Stimulated activated CD4-positive, alpha-beta T cell treated with anti-CD3 and anti-CD28 coated beads, Interleukin-1b, Interleukin-23, amount 100 ng/mL, for 1 hour (primary cell): ENCODE measurements around the gene ERICH4.

Experiments
- DNase-seq, 2 donors: peaks; one replicate each; pipeline ENCODE4 v3.0.0-alpha.2; 2020; ENCODE audit warnings: low read depth in 2 of 2

Gene ERICH4

DNA sequence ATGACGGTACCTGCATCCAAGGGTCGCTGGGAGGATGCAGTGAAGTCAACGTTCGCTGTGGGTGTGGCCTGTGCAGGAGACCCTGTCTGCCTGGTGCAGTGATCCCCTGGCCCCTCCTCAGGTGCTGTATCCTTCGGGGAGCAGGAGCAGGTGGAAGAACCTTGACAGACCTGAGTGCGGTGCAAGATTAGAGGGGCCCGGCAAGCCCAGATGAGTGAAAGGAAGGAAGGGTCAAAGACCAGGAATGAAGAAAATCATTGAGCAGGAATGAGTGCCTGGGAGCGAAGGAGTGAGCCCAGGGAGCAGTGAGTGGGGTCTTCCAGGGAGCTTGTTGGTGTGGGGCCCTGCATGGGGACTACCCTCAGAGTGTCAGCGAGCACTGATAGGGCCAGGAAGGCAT, 28.5 kb upstream of the ERICH4 start:
- no peak for DNase-seq

DNA sequence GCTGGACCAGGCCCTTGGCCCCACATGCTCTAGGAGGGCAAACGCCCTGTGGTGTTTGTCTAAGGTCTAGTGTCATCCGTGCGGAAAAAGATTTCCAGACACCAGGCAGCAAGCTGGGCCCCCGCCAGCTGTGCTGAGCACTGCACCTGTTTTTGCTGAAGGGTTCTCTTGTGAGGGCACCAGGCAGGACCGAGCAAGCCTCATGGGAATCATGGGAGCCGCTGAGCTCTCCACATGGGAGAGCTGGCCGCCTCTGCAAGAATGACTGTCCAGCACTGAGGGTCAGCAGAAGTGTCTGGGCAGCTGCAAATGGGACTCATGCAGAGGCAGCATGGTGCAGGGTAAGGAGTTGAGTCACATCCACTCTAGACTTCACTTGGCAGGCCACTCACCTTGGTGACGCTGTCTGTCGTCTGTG, 27.8 kb upstream of the ERICH4 start:
- DNase-seq, result no peak

DNA sequence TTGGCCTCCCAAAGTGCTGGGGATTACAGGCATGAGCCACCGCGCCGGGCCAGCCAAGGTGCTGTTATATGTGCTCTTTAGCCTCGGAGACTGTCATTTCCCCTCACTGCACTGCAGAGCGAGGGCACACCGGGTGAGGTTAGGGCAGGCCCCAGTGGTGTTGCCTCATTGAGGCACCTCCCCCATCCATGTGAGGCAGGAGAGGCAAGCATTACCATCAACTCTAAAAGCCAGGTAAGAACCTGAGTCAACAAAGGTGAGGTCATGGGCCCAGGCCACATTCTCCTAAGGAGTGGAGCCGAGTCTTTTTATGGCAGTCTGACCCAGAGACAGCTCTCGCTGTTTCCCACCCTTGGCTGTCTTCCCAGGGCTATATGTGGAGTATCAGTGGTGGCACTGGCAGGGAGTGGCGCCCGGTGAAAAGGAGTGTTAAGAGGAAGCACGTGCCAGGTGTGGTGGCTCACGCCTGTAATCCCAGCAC, 26.7 kb upstream of the ERICH4 start:
- DNase-seq, result no peak

DNA sequence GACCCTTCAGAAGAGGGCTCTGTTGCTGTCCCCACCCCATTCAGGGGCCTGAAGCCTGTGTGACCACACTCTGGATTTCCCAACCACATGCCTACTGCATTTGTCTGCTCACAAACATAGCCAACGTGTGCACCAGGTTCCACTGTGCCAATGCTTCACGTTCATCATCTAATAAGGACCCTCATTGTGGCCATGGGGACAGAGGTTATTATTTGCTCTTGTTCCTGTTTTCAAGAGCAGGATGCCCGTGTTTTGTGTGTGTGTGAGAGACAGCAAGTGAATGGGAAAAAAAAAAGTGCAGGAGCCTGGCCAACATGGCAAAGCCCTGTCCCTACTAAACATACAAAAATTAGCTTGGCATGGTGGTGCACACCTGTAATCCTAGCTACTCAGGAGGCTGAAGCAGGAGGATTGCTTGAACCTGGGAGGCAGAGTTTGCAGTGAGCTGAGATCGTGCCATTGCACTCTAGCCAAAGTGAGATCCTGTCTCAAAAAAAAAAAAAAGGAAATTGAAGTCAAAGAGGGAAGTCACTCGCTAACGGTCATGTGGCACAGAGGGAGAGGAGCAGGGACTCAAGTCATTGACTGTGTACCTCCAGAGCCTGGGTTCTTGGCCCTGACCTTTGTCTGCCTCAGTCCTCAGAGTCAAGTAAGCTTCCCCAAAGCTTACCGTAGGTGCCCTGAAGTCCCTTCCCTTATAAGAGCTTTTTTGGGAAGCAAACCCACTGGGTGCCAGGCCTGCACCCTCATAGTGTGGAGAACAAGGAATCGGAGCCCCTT, 22.7 kb upstream of the ERICH4 start:
- no peak for DNase-seq

DNA sequence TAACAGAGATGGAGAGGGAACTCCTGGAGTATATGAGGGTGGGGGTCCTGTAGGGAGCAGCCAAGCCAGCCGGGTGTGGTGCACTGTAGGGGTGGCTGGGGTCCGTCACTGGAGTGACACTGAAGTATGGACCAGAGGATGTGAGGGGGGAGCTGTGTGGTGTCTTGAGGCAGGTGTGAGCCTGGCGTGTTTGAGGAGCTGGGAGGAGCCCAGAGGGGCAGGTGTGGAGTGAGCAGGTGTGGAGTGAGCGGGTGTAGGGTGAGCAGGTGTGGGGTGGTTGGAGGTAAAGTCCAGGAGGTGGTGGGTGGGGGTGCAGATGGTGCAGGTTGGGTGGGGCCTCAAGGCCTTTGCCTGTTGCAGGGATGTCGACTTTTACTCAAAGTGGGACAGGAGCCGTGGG, 21.6 kb upstream of the ERICH4 start:
- no peak for DNase-seq

DNA sequence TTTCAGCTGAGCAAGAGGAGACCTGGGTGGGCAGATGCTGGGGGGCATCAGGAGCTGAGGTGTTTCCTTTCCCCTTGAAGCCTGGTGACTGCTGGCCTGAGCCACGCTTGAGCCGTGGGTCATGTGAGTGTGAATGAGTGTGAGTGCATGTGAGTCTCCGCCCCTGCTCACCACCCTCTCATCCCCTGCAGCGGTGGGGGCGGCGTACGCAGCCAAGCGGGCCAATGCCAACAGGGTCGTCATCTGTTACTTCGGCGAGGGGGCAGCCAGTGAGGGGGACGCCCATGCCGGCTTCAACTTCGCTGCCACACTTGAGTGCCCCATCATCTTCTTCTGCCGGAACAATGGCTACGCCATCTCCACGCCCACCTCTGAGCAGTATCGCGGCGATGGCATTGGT, 21.0 kb upstream of the ERICH4 start:
- no peak for DNase-seq

DNA sequence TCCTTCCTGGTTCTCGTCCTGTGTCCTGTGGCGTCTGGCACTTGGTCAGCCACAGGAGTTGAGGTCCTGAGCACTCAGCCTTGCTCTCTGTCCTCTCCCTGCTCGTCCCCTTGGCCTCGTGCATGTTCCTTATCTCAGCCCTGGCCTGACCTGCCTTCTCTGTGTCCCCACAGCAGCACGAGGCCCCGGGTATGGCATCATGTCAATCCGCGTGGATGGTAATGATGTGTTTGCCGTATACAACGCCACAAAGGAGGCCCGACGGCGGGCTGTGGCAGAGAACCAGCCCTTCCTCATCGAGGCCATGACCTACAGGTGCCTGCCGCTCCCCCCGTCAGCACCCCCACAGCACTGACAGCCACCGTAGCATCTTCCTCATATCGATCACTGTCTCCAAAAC, 20.5 kb upstream of the ERICH4 start:
- DNase-seq, result no peak

DNA sequence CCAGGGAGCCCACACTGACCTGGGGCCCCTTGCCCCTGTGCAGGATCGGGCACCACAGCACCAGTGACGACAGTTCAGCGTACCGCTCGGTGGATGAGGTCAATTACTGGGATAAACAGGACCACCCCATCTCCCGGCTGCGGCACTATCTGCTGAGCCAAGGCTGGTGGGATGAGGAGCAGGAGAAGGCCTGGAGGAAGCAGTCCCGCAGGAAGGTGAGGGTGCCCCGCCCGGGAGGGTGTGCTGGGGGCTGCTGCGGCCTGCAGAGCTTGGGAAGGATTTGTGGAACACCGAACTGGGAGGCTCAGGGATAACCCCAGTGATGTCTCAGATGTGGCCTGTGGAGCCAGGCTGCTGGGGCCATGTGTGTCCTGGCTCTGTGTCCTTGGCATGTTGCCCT, 20.0 kb upstream of the ERICH4 start:
- DNase-seq, result no peak

DNA sequence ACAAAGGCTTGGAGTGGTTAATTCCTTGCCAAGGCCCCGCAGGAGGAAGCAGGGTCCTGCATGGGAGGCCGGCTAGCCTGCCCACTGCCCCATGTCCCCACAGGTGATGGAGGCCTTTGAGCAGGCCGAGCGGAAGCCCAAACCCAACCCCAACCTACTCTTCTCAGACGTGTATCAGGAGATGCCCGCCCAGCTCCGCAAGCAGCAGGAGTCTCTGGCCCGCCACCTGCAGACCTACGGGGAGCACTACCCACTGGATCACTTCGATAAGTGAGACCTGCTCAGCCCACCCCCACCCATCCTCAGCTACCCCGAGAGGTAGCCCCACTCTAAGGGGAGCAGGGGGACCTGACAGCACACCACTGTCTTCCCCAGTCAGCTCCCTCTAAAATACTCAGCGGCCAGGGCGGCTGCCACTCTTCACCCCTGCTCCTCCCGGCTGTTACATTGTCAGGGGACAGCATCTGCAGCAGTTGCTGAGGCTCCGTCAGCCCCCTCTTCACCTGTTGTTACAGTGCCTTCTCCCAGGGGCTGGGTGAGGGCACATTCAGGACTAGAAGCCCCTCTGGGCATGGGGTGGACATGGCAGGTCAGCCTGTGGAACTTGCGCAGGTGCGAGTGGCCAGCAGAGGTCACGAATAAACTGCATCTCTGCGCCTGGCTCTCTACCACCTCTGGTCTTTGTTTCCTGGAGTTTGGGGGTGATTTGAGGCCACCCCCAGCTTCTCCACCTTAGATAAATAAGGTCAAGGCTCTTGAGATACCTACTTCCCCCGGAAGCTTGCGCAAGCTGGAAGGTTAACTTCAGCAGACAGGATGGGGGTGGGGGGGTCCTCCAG, 18.4 kb upstream of the ERICH4 start:
- no peak for DNase-seq

DNA sequence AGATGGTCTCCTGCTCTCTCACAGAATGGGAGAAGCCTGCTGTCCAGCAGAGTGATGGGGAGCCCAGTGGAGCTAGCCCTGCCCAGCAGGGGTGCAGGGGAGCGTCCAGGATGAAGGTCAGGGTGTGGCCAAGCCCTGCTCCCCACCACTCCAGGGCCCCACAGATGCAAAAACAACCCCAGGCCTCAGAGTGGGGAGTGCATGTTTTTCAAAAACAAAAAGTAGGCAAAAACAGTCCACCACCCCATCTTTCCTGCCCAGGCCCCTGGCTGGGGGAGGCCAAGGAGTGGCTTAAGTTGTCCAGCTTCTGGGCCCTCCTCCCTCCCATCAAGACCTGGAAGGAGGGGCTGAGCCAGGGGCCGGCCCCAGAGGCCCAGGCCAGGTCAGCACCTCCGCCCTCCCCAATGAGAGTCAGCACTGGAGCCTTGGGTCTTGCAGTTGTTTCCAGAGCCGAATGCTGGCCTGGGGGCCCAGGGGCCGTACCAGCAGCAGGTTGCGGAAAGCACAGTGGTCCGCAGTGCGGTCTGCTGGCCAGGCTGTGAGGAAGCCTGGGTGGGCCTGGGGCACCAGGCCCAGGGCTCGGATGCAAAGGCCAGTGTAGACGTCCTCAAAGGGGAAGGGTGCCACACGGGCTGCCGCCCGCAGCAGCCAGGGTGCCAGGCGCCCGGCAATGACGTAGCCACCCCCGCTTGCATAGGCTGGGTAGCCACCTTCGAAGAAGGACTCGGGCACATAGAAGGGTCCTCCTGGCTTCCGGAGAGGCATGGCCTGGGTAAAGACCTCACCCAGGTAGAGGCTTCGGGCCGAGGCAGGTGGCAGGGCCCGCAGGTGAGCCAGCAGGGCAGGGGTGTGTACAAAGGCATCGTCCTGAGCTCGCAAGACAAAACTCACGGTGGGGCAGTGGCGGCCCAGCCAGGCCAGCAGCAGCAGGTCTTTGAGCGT, 17.5 kb upstream of the ERICH4 start:
- DNase-seq, result no peak

DNA sequence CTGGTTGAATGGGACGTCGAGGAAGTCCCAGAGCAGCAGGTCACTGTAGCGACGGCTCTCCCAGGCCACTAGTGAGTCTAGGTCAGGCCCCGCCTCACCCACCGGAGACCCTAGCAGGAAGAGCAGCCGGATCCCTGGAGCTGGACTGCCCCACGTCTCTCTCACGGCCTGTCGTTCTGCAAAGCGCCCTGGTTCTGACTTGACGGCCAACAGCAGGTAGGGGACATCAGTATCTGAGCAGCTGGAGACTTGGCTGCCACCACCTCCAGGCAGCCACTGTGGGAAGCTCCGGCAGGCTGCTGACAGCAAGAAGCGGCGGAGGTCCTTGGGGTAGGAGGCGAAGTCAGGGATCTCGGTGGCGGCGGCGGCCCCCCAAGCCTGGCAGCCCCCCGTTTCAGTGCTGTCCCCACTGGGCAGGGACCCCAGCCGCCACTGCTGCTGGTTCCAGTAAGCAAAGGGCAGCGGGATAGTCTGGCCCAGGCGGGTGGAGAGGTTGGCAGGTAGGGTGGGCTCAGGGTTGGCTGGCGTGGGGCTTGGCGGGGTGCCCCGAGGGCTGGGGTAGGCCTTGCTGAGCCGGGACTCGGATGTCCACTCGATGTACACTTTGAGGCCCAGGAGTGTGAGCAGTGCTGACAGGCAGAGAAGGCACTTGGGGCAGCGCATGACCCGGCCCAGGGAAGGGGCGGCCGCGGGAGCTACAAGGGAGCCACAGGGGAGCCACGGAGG, 16.7 kb upstream of the ERICH4 start:
- DNase-seq, result no peak

DNA sequence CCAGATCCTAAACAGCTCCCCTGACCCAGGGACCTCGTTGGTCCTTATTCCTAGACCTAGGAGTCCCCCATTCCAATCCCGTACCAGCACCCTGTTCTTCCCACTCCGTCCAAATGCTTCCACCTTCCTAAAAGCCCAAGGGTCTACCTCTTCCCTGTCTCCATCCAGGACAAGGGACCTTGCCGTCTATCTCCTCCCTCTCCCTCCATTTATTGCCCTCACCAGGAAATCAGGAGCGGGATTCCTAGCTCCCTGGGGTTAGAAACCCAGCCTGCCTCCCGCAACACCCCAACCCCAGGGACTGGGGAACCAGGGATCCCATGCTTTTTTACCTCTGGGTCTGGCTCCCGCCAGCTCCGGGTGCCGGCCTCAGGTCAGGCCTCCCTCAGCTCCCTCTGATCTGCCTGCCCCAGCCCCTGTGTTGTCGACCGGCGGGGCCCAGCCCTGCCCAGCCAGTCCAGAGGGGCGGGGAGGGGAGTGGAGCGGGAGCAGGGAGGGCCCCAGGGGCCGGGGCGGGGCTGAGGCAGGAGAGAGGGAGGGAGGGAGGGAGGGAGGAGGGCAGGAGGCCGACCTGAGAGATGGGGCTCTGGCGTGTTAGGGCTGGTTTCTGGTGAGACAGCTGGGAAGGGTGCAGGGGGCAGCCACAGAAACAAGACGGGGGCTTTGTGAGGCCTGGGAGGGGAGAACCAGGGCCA, 15.9 kb upstream of the ERICH4 start, which contains the start of gene B3GNT8:
Gene B3GNT8 (minus strand): TSS at position 423 of the 695 bp plus-strand sequence. CDS start 596 bp downstream, outside the sequence.
- peak in 1 of 2 donors; percentile 7 for DNase-seq

DNA sequence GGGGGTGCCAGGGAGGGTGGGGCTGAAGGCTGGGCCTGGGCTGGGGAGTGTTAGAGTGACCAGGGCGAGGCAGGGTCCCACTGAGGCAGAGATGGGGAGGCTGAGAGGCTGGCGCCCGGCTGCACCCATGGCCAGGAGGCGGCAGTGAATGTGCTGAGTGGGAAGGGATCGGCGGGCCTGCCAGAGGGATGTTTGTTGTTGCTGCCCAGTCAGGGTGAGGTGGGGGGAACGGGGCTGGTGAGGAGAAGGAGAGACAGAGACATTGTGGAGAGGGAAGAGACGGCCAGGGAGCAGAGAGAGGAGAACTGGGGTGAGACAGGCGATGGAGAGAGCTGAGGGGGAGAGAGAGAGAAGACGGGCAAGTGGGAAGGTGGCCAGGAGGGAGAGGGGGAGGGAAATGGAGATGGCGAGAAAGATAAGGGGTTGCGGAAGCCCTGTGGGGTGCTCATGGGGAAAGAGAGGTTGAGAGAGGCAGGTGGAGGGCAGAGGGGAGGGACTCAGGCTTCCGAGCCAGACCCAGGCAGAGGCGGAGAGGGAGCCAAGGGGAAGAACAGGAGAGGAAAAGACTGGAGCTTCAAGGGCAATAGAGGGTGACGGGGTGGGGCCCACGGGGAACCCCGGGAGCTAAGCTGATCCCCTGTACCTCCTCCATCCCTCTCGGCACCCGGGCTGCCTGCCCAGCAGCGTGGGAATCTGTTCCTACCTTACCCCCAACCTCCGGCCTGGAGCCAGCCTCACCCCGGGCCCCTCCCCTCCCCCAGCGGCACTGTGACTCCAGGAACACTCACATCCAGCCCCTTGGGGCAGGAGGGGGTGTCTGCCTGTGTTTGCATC, 15.1 kb upstream of the ERICH4 start:
- DNase-seq, result no peak

DNA sequence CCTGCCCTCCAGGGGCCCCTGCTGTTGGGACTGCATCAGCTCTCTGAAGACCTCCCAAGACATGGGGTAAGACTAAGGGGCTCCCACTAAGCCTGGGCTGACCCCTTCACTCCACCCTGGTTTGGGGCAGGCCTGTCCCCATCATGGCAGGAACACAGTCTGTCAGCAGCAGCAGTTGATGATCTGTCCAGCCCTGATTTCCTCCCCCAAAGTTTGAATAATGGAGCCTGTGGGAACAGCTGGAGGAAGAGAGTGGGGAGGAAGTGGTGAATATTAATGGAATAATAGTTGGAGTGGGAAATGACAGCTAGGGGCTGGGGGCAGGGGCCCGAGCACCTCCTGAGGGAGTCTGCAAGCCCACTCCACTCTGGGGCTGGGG, 14.5 kb upstream of the ERICH4 start:
- no peak for DNase-seq

DNA sequence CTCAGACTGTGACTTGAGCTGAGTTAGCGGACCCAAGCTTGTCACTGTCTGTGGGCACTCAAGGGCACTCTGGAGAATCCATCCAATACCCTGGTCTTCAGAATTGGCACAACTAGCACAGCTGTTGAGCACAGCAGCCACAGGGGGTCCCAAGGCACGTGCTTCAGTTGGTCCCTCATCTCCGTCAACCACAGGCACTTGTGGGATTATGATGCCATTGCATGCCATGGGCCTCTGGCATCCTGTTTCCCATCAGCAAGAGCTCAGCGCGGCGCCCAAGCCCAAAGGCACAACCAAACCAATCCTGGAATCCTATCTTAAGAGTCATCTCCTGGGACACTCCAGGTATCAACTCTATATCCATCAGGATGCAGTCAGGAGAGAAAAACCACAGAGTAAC, 12.0 kb upstream of the ERICH4 start:
- no peak for DNase-seq

DNA sequence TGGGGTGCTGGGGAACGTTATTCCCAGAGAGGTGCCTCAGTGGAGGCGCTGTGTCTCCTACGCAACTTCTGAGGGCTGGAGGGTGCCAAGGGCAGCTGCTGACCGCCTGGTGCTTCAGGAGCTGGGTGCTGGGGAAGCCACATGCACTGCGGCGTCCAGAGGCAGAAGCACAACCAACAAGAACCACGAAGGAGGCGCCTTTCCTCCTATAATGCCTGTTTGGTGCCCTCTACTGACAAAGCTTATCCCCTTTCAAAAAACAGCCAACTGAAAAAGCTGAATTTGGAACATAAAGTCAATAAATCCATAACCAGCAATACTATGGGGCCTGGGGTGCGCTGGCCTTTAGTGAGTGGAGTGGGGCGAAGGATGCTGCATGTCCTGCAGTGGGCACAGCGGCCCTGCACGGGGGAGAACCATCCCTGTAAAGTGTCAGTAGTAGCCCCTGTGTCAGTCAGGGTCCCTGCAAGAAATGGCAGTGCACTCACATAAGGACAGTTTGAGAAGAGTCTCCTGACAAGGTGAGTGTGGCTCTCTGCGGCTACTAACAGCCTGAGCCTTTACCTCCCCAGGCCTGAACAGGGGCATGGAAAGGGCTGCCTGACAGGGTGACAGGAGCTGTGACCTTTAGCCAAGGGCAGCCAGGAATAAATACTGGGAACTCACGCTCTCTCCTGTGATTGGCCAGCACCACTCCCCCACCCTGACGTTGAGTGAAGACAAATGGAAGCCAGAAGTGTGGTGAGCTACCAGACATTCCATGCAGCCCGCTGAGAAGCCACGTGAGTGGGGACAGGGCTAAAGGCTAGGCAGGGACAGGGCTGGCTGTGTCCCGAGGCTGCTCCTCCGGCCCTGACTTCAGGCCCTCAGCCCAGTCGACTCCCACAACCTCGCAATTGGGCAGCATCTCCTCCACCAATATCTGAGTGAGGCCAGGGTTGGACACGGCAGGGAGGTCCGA, 11.2 kb upstream of the ERICH4 start:
- no peak for DNase-seq

DNA sequence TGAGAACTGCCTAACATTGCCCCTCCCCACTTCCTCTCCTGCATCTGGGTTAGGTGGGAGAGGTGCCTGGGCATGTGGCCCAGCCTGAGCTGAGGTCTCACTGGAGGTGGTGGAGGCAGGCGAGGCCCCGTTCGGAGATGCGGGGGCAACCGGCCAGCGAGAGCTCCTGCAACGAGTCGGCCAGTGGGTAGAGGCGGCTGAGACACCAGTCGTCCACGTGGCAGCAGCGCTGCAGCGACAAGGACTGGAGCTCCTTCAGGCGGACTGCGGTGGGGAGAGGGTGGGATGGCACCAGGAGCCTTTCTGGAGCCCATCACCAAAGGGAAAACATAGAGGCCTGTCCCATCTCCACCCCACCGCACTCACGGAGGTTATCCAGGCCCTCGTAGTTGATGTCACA, 9.8 kb upstream of the ERICH4 start:
- no peak for DNase-seq

DNA sequence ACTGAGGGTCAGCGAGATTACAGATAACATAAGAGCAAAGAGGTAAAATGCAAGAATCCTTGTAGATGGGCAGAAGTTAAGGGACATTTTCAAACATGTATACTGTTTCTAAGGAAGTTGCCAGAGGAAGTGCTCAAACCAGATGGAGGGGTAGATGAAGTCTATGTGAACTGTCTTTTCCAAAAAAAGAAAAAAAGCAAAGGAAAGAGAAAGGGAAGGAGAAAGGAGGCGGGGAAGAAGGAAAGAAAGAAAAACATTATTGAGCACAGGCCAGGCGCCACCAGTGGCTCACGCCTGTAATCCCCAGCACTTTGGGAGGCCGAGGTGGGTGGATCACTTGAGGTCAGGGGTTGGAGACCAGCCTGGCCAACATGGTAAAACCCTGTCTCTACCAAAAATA, 8.5 kb upstream of the ERICH4 start:
- no peak for DNase-seq
